ENCODE results near the gene IL23R. TPM values are rescaled to one million over a fixed set of nuclear protein-coding genes. Genes with fewer than 3 reads are reported as not detected.

The IL23R gene
- total RNA-seq (2014; rRNA removed; shearing (Covaris generic)) (not detected in 2 replicates), total RNA-seq (2022) (0.13 and 0.23 TPM in 2 replicates), Bru-seq, nascent RNA (percentile 15 among the genes with signal in this experiment), BruChase-seq, experiment 1, labeled RNA remaining after a 6-hour chase (percentile 8 among the genes with signal in this experiment), BruChase-seq, experiment 2, labeled RNA remaining after a 2-hour chase (percentile 14 among the genes with signal in this experiment)
- long read RNA-seq, result 0 reads

GRCh38 chr1:67166196-67166595 is at the start of gene IL23R:
Gene IL23R (plus strand): TSS chr1:67166454. CDS start chr1:67168121, 1,667 bp downstream.
- H3K79me2 ChIP-seq (ENCODE audit: insufficient read depth, low read depth, low read length), result no peaks in the 10 kb centered on the region
- no peak within 1 kb of the TSS for H2AFZ ChIP-seq (ENCODE audit: low read length)
- H3K4me1 ChIP-seq (ENCODE audit: insufficient read depth, low read length, poor library complexity, severe bottlenecking), result no peaks in the 10 kb centered on the region
- no peak within 1 kb of the TSS for H3K4me3 ChIP-seq (ENCODE audit: low read depth, low read length, poor library complexity, severe bottlenecking)
- intact Hi-C loops (cut with micrococcal nuclease; ENCODE audit: unreplicated experiment), result no loop called here
- ChIA-PET POLR2A (interaction anchor here (1.0 kb wide), 1 partner anchor 22 kb away, joined by 3 read pairs; no protein-coding TSS in a partner anchor), CTCF (ENCODE audit: unreplicated experiment) (no interaction called here)
- no peaks in the 10 kb centered on the region for H3K36me3 ChIP-seq (ENCODE audit: insufficient read depth, low read length)
- no peaks in the 10 kb centered on the region for H3K9me2 ChIP-seq (ENCODE audit: insufficient read depth, low read length)
- no peaks in the 10 kb centered on the region for H4K20me1 ChIP-seq (ENCODE audit: insufficient read depth, low read length)
- no peak for DNase-seq (ENCODE audit: low spot score)
- H3K4me2 ChIP-seq (ENCODE audit: low read length), result no peak within 1 kb of the TSS
- H3K9me3 ChIP-seq (ENCODE audit: low read length), result no peaks in the 10 kb centered on the region
- no TSS peak for BruUV-seq (replicated peaks)
- TF ChIP-seq EZH2phosphoT487 (IDR thresholded peaks at IDR 0.05; ENCODE audit: borderline replicate concordance, low read depth, low read length), result no peak
- TF ChIP-seq CTCF (conservative IDR thresholded peaks at IDR 0.05; ENCODE audit: low read length), result no peak
- no peak within 1 kb of the TSS for H3K27ac ChIP-seq (ENCODE audit: low read depth, low read length, poor library complexity, severe bottlenecking)

GRCh38 chr1:67118191-67118590 is 48.1 kb upstream of the IL23R start:
- POLR2A ChIA-PET, result interaction anchor here (0.5 kb wide), 1 partner anchor 337 kb away, joined by 4 read pairs; no protein-coding TSS in a partner anchor
- H4K20me1 ChIP-seq (ENCODE audit: insufficient read depth, low read length), result no peaks in the 10 kb centered on the region
- no peaks in the 10 kb centered on the region for H3K79me2 ChIP-seq (ENCODE audit: insufficient read depth, low read depth, low read length)
- DNase-seq (ENCODE audit: low spot score), result no peak
- no peak overlapping the region for H3K4me2 ChIP-seq (ENCODE audit: low read length)
- peaks cover 3% of the 10 kb centered on the region for H3K36me3 ChIP-seq (ENCODE audit: insufficient read depth, low read length)
- no peaks in the 10 kb centered on the region for H3K9me2 ChIP-seq (ENCODE audit: insufficient read depth, low read length)
- CTCF ChIA-PET (ENCODE audit: unreplicated experiment), result no interaction called here
- no TSS peak for BruUV-seq (replicated peaks)
- TF ChIP-seq EZH2phosphoT487 (IDR thresholded peaks at IDR 0.05; ENCODE audit: borderline replicate concordance, low read depth, low read length) (no peak), CTCF (conservative IDR thresholded peaks at IDR 0.05; ENCODE audit: low read length) (no peak)
- peaks cover 13% of the 10 kb centered on the region; the same call in 1 of the 2 replicates for H3K9me3 ChIP-seq (ENCODE audit: low read length)
- peaks cover 14% of the 10 kb centered on the region for H3K4me1 ChIP-seq (ENCODE audit: insufficient read depth, low read length, poor library complexity, severe bottlenecking)
- intact Hi-C loops (cut with micrococcal nuclease; ENCODE audit: unreplicated experiment), result no loop called here
- H3K4me3 ChIP-seq (ENCODE audit: low read depth, low read length, poor library complexity, severe bottlenecking), result no peak overlapping the region
- no peak overlapping the region for H3K27ac ChIP-seq (ENCODE audit: low read depth, low read length, poor library complexity, severe bottlenecking)
- peak overlapping the region; percentile 74 for H2AFZ ChIP-seq (ENCODE audit: low read length)

- H3K36me3 ChIP-seq (ENCODE audit: insufficient read depth, low read length), result peaks cover 1% of the 10 kb centered on the region; the same call in 1 of the 2 replicates
- no TSS peak for BruUV-seq (replicated peaks)
- no peak overlapping the region for H3K4me3 ChIP-seq (ENCODE audit: low read depth, low read length, poor library complexity, severe bottlenecking)
- no peak for DNase-seq (ENCODE audit: low spot score)
- H3K4me1 ChIP-seq (ENCODE audit: insufficient read depth, low read length, poor library complexity, severe bottlenecking), result peaks cover 9% of the 10 kb centered on the region
- no peaks in the 10 kb centered on the region for H3K9me2 ChIP-seq (ENCODE audit: insufficient read depth, low read length)
- intact Hi-C loops (cut with micrococcal nuclease; ENCODE audit: unreplicated experiment), result no loop called here
- peaks cover 9% of the 10 kb centered on the region; the same call in 1 of the 2 replicates for H3K9me3 ChIP-seq (ENCODE audit: low read length)
- H3K27ac ChIP-seq (ENCODE audit: low read depth, low read length, poor library complexity, severe bottlenecking), result no peak overlapping the region
- H2AFZ ChIP-seq (ENCODE audit: low read length), result peak overlapping the region; percentile 74
- no peaks in the 10 kb centered on the region for H4K20me1 ChIP-seq (ENCODE audit: insufficient read depth, low read length)
- CTCF ChIA-PET (ENCODE audit: unreplicated experiment), result no interaction called here
- POLR2A ChIA-PET, result interaction anchor here (0.5 to 0.7 kb wide), 3 partner anchors 23 to 337 kb away, joined by 3 to 4 read pairs (median 3); no protein-coding TSS in a partner anchor
- no peaks in the 10 kb centered on the region for H3K79me2 ChIP-seq (ENCODE audit: insufficient read depth, low read depth, low read length)
- no peak overlapping the region for H3K4me2 ChIP-seq (ENCODE audit: low read length)
- TF ChIP-seq CTCF (conservative IDR thresholded peaks at IDR 0.05; ENCODE audit: low read length) (no peak), EZH2phosphoT487 (IDR thresholded peaks at IDR 0.05; ENCODE audit: borderline replicate concordance, low read depth, low read length) (no peak)
Observed at GRCh38 chr1:67118646-67119045, 47.6 kb upstream of the IL23R start.

All from OCI-LY7 (cell line).